HCT116 (cell line): ENCODE measurements around the gene CLEC16A.

Experiments used
- CEBPB ChIP-seq: IDR thresholded peaks from 2 replicates; pipeline ENCODE4 v1.6.1; 2012; ENCODE audit warnings: low read depth
- EZH2 ChIP-seq: fragments of 200-600 bp; sonication (generic); IDR thresholded peaks from 2 replicates; pipeline ENCODE4 v1.6.1; 2017; ENCODE audit warnings: antibody characterized with exemption, mixed run types
- POLR2A ChIP-seq: IDR thresholded peaks from 2 replicates; pipeline ENCODE4 v1.7.0; 2011; ENCODE audit warnings: borderline replicate concordance; ENCODE audit not compliant: insufficient read depth, insufficient read length; ENCODE audit errors: extremely low read depth
- POLR2AphosphoS5 ChIP-seq: IDR thresholded peaks from 2 replicates; pipeline ENCODE4 v1.6.1; 2011; ENCODE audit warnings: mild to moderate bottlenecking, low read depth, low read length, moderate library complexity
- RAD21 ChIP-seq: IDR thresholded peaks from 2 replicates; pipeline ENCODE4 v1.6.1; 2012; ENCODE audit warnings: low read depth, mild to moderate bottlenecking
- TCF7L2 ChIP-seq: IDR thresholded peaks from 2 replicates; pipeline ENCODE4 v1.7.0; 2011; ENCODE audit warnings: borderline replicate concordance, inconsistent platforms; ENCODE audit not compliant: insufficient read depth, insufficient read length; ENCODE audit errors: extremely low read depth
- ZNF274 ChIP-seq: fragments of 200-500 bp; sonication (Bioruptor generic); IDR thresholded peaks from 2 replicates; pipeline ENCODE4 v1.6.1; 2014; ENCODE audit warnings: mild to moderate bottlenecking, low read depth, low read length, inconsistent platforms
- TF ChIP-seq, protein P1 (sequence below), 3 experiments: fragments of 200-600 bp in 1 of 3; sonication (generic) in 1 of 3; IDR thresholded peaks in 2 of 3; conservative IDR thresholded peaks in 1 of 3; 2 replicates each; pipeline ENCODE4 v1.5.1; 2012 to 2017; ENCODE audit warnings: low read depth in 2 of 3, low read length in 2 of 3, antibody characterized with exemption in 1 of 3, borderline replicate concordance in 1 of 3, control low read depth in 1 of 3, mild to moderate bottlenecking in 1 of 3, mixed read lengths in 1 of 3, mixed run types in 1 of 3, moderate library complexity in 1 of 3; ENCODE audit not compliant: insufficient read depth in 1 of 3
- TF ChIP-seq, protein P2 (sequence below): IDR thresholded peaks from 2 replicates; pipeline ENCODE4 v1.6.1; 2012

DNA sequence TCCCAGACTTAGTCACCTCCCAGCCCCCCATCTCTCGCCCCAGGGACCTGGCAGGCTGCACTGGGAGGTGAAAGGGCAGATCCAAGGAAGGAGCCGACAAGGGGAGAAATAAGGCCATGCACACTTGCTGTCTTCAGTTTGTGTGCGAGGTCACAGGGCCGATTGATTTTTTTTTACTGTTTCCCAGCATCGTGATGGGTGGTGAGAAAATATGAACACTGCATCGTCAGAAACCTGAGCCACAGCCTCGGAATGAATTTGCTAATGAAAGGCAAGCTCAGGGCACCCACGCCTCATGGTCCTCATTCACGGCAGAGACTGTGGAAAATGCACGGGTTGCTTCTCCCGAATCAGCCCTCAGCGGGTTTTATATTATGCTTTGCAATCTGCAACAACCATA, 213.7 kb downstream of the CLEC16A start:
- TF ChIP-seq ZNF274: no peak
- TF ChIP-seq, protein P1, sequence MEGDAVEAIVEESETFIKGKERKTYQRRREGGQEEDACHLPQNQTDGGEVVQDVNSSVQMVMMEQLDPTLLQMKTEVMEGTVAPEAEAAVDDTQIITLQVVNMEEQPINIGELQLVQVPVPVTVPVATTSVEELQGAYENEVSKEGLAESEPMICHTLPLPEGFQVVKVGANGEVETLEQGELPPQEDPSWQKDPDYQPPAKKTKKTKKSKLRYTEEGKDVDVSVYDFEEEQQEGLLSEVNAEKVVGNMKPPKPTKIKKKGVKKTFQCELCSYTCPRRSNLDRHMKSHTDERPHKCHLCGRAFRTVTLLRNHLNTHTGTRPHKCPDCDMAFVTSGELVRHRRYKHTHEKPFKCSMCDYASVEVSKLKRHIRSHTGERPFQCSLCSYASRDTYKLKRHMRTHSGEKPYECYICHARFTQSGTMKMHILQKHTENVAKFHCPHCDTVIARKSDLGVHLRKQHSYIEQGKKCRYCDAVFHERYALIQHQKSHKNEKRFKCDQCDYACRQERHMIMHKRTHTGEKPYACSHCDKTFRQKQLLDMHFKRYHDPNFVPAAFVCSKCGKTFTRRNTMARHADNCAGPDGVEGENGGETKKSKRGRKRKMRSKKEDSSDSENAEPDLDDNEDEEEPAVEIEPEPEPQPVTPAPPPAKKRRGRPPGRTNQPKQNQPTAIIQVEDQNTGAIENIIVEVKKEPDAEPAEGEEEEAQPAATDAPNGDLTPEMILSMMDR (IDR thresholded peaks at IDR 0.05 in 2 of 3, conservative IDR thresholded peaks at IDR 0.05 in 1 of 3; ENCODE audit: borderline replicate concordance in 1 of 3, insufficient read depth in 1 of 3, low read depth in 2 of 3, low read length in 2 of 3): no peak
- no peak for TF ChIP-seq EZH2
- TF ChIP-seq CEBPB: no peak
- no peak for TF ChIP-seq POLR2A
- TF ChIP-seq RAD21: no peak
- TF ChIP-seq POLR2AphosphoS5: no peak
- TF ChIP-seq, protein P2, sequence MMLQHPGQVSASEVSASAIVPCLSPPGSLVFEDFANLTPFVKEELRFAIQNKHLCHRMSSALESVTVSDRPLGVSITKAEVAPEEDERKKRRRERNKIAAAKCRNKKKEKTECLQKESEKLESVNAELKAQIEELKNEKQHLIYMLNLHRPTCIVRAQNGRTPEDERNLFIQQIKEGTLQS: no peak
- no peak for TF ChIP-seq TCF7L2
